ENCODE results near the gene ITGBL1. TPM values are rescaled to one million over a fixed set of nuclear protein-coding genes. Genes with fewer than 3 reads are reported as not detected.

The ITGBL1 gene
- total and polyA plus RNA-seq, 2 of the 4 experiments (the other 2 are of a cell fraction): 22.2 to 24.2 TPM

- CTCF ChIA-PET: interaction anchor here (1.1 kb wide), 1 partner anchor 16 kb away, joined by 4 read pairs; no protein-coding TSS in a partner anchor
- Histone ChIP-seq H3K4me3 (ENCODE audit: insufficient read depth, low read depth, low read length) (no peak overlapping the region), H3K27ac (ENCODE audit: insufficient read depth, low read length) (no peak overlapping the region), H4K5ac (ENCODE audit: low read depth, low read length) (no peak overlapping the region), H3K4me1 (ENCODE audit: control insufficient read depth, insufficient read depth, low read length) (0 out of 2 replicates have a peak, but pooled peaks cover 2% of the 10 kb centered on the region), H3K4ac (ENCODE audit: low read depth, low read length) (no peak overlapping the region), H2BK20ac (ENCODE audit: low read depth, low read length) (no peak overlapping the region), H2AK5ac (ENCODE audit: low read depth, low read length) (no peak overlapping the region), H2AFZ (replicated peaks; ENCODE audit: low read length, poor library complexity) (no peak overlapping the region), H2AK9ac (replicated peaks; ENCODE audit: low read depth, low read length, poor library complexity) (no peak overlapping the region), H3K9me1 (ENCODE audit: insufficient read depth, low read length) (no peaks in the 10 kb centered on the region), H4K91ac (ENCODE audit: insufficient read depth, low read depth, low read length) (no peak overlapping the region), H4K8ac (ENCODE audit: low read depth in 2 of 2, low read length in 2 of 2) (no peak overlapping the region), H4K20me1 (ENCODE audit: insufficient read depth, low read length) (no peaks in the 10 kb centered on the region), H3K36me3 (ENCODE audit: control insufficient read depth, insufficient read depth, low read length) (no peaks in the 10 kb centered on the region), H2BK5ac (ENCODE audit: low read depth, low read length, poor library complexity, severe bottlenecking) (no peak overlapping the region), H3K79me1 (ENCODE audit: low read depth in 1 of 2, low read length in 2 of 2) (no peaks in the 10 kb centered on the region), H3K23ac (ENCODE audit: low read depth, low read length) (no peak overlapping the region), H2BK15ac (ENCODE audit: low read depth, low read length) (no peak overlapping the region), H3K9me3 (ENCODE audit: control insufficient read depth, insufficient read depth, low read length) (no peaks in the 10 kb centered on the region), H3K4me2 (ENCODE audit: low read depth, low read length) (no peak overlapping the region), H2BK120ac (ENCODE audit: low read depth, low read length) (no peak overlapping the region), H3K18ac (ENCODE audit: low read depth, low read length) (no peak overlapping the region), H3K56ac (ENCODE audit: extremely low read depth, insufficient read depth, low read length) (no peak overlapping the region), H3K27me3 (ENCODE audit: control insufficient read depth, insufficient read depth, low read length) (no peaks in the 10 kb centered on the region), H3K14ac (replicated peaks; ENCODE audit: low read depth, low read length) (no peak overlapping the region; the same call in 1 of the 2 replicates), H3K9ac (ENCODE audit: low read depth, low read length) (no peak overlapping the region)
- POLR2A ChIA-PET (ENCODE audit: unreplicated experiment): no interaction called here
- BruUV-seq (replicated peaks): no TSS peak
- ATAC-seq (ENCODE audit: low read depth) (peak; percentile 87), DNase-seq (peak; percentile 61)
- intact Hi-C loops (cut with micrococcal nuclease) (no loop called here), dilution Hi-C loops (cut with HindIII; ENCODE audit: low sequenced_read_pairs, unreplicated experiment) (no loop called here), in situ Hi-C loops (cut with MboI; ENCODE audit: low sequenced_read_pairs) (no loop called here)
- no CpG with 5 or more reads among the region's 1 CpG for WGBS, 2 experiments (ENCODE audit: extremely low coverage in 2 of 2, insufficient read length in 1 of 2)
- TF ChIP-seq RAD21 (IDR thresholded peaks at IDR 0.05; ENCODE audit: low read length): peak; percentile 48
- TF ChIP-seq CTCF (conservative IDR thresholded peaks at IDR 0.05; ENCODE audit: low read depth, low read length): peak; percentile 44
- no peak for TF ChIP-seq MXI1 (IDR thresholded peaks at IDR 0.05; ENCODE audit: borderline replicate concordance, low read depth, low read length)
- TF ChIP-seq SMC3 (IDR thresholded peaks at IDR 0.05; ENCODE audit: low read depth, low read length): peak; percentile 42
- no peak for TF ChIP-seq CHD1 (IDR thresholded peaks at IDR 0.05; ENCODE audit: low read depth, low read length)
These were observed 93.0 kb downstream of the ITGBL1 start for GRCh38 chr13:101545521-101545920.

Measured in IMR-90 (cell line).